C1 segment of cervical spinal cord (tissue), 14 donors: ENCODE results near the gene VIM.
"Not testable (repeated sequence)": the region's sequence is repeated elsewhere in the genome, so short reads cannot be mapped to it uniquely, and the experiment has no call there.

ENCODE experiments used
- DNase-seq, 14 donors: peaks; one replicate each; lab custom pipeline; 2025; lab: John Stamatoyannopoulos, UW

The VIM gene

GRCh38 chr10:17232276-17232960, 4.4 kb downstream of the VIM start:
- no peak for DNase-seq

DNA sequence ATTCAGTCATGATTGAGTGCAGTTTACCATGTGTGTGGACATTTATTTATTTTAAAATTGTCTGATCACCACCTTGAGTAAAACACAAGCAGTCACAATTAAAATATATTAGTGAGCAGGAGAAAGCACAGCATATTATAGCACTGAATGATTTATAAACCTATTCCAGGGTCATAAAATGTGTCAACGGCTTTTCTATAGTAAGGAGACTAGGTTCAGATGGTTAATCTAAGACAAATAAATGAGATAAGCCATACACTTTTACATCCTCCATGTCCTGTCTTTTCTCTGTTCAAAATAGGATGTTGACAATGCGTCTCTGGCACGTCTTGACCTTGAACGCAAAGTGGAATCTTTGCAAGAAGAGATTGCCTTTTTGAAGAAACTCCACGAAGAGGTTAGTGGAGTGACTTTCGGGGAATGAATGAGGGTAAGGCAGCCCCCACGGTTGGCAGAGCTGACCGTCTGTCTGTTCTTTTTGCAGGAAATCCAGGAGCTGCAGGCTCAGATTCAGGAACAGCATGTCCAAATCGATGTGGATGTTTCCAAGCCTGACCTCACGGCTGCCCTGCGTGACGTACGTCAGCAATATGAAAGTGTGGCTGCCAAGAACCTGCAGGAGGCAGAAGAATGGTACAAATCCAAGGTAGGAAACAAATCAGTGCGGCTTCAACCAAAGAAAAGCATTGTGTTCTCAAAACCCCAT, 5.4 kb downstream of the VIM start:
- no peak for DNase-seq

GRCh38 chr10:17234431-17234945, 6.4 kb downstream of the VIM start:
- no peak for DNase-seq

DNA sequence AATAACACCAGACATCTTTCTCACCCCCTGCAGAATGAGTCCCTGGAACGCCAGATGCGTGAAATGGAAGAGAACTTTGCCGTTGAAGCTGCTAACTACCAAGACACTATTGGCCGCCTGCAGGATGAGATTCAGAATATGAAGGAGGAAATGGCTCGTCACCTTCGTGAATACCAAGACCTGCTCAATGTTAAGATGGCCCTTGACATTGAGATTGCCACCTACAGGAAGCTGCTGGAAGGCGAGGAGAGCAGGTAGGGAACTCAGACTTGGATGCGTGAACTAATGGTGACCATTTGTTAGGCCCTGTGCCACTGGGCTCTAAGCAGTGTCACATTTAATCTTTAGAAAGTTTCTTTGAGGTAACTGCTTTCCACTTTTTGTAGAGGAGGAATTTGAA, 7.1 kb downstream of the VIM start:
- no peak for DNase-seq

GRCh38 chr10:17236468-17237148, 8.6 kb downstream of the VIM start:
- no peak for DNase-seq

DNA sequence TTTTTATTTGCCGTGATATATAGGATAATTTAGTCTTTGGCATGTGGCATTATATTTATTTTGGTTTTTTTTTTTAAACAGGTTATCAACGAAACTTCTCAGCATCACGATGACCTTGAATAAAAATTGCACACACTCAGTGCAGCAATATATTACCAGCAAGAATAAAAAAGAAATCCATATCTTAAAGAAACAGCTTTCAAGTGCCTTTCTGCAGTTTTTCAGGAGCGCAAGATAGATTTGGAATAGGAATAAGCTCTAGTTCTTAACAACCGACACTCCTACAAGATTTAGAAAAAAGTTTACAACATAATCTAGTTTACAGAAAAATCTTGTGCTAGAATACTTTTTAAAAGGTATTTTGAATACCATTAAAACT, 9.1 kb downstream of the VIM start:
- no peak for DNase-seq

DNA sequence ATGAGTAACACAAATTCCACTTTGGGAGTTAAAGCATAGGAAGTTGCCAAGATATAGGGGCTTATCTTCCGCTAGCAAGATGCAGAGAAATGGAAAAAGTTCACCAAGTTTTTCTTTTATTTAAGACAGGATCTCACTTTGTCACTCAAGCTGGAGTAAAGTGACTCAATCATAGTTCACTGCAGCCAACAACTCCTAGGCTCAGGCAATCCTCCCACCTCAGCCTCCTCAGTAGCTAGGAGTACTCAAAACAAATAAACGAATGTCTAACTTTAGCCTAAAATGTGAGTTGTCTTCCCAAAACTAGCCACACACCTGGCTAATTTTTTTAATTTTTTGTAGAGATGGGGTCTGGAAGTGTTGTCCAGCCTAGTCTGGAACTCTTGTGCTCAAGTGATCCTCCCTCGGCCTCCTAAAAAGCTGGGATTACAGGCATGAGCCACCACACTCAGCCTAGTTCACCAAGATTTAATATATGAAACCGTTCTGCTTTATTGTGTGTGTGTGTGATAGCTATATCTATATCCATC, 9.9 kb downstream of the VIM start:
- no peak for DNase-seq

GRCh38 chr10:17238445-17239291, 10.6 kb downstream of the VIM start:
- DNase-seq = no peak

GRCh38 chr10:17239345-17240085, 11.5 kb downstream of the VIM start:
- DNase-seq = no peak

DNA sequence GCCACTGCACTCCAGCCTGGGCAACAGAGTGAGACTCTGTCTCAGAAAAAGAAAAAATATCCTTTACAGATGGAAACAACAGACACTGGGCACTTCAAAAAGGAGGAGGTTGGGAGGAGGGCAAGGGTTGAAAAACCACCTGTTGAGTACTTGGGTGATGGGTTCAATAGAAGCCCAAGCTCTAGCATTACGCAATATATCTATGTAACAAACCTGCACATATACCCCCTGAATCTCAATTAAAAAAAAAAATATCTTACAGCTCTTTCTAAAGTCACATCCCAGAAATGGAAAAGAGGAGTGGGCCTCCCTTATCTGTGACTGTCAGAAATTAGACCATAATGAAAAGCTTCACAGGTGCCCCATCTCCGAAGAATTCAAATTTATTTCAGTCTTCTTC, 12.1 kb downstream of the VIM start:
- DNase-seq = no peak

GRCh38 chr10:17240616-17241015, 12.6 kb downstream of the VIM start:
- DNase-seq = no peak

GRCh38 chr10:17241611-17242333, 13.7 kb downstream of the VIM start:
- DNase-seq = no peak

DNA sequence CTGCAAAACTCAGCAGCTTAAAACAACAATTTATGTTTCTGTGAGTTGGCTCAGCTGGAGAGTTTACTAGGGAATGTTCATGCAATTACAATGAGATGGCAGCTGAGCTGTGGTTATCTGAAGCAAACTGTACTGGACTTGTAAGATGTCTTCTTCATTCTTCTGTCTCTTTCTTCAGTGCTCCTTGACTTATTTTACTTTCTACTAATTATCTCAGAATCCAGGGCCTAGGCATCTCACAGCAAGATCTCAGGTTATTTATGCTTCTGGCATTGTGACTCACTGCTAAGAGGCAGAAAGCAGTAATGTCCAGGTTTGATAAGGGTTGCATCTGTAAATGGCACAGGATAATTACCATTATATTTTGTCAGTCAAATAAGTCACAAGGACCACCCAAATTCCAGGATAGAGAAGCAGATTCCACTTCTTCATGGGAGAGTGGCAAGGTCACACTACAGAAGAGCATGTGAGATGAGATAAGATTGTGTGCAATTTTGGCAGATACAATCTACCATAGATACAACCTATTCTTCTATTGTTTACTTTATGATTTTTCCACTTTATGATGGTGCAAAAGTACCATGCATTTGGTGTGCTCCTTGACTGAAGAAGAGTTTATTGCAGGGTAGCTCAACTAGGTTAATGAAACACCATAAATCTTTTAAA, 16.8 kb downstream of the VIM start:
- DNase-seq = no peak

- DNase-seq = no peak
Observed at GRCh38 chr10:17247210-17247609, 19.2 kb downstream of the VIM start.

DNA sequence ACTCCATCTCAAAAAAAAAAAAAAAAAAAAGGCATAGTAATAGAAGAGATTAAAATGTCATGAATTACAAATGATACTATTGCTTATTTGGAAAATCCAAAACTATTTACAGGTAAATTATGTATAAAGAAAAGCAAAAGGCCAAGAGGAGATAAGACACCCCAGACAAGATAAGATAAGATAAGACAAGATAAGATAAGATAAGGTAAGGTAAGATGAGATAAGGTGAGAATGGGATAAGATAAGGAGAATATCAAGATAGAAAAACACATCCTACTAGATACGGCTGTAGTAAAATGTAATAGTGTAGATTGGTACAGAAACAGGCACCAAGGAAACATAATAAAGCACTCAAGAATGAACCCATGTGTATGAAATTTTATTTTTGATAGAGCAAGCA, 20.9 kb downstream of the VIM start:
- no peak for DNase-seq

- no peak for DNase-seq
Observed at GRCh38 chr10:17249820-17250219, 21.8 kb downstream of the VIM start.

DNA sequence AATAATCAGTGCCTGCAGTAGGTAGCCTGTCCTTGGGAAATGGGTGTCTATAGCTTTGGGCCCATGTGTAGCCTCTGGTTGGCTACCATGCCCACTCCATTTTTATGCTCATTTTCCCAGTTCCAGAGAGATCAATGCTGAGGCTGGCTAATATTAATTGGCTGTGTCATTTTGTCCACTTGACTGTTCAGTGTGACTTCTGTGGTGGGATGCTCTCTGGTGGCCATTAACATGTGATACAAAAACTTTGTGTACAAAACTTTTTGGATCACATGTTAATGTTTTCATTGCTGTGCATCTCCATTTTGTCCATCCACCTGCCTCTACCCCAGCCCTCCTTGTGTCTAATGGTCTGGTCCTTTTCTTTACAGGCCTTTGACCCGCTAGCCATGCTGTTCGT, 22.7 kb downstream of the VIM start:
- DNase-seq = no peak

DNA sequence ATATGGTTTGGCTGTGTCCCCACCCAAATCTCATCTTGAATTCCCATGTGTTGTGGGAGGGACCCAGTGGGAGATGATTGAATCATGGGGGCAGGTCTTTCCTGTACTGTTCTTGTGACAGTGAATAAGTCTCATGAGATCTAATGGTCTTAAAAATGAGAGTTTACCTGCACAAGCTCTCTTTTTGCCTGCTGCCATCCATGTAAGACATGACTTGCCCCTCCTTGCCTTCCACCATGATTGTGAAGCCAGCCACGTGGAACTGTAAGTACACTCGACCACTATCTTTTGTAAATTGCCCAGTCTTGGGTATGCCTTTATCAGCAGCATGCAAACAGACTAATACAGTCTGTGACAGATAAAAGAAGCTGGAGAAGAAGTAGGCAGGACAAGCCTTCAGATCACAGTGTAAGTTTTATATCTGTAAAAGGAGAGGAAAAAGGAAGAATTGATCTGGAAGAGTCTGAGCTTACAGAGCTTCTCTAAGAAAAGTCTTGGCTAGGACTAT, 26.6 kb downstream of the VIM start:
- DNase-seq = not testable (repeated sequence)

DNA sequence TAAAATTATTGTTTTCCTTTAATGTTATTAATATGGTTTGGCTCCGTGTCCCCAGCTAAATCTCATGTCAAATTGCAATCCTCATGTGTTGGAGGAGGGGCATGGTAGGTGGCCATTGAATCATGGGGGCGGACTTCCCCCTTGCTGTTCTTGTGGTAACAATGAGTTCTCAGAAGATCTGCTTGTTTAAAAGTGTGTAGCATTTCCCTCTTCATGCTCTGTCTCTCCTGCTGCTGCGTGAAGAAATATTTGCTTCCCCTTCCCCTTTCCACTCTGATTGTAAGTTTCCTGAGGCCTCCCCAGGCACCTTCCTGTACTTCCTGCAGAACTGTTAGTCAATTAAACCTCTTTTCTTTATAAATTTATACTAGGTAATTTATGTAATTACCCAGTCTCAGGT, 27.5 kb downstream of the VIM start:
- DNase-seq = no peak
